GM13977 (cell line): Measurements from ENCODE around the gene SPNS2.

Experiments used
- DNase-seq: peaks from one replicate; pipeline ENCODE4 v3.0.0; 2012; ENCODE audit warnings: low spot score
- CTCF ChIP-seq: IDR thresholded peaks from 2 replicates; pipeline ENCODE4 v1.5.1; 2012; ENCODE audit warnings: mild to moderate bottlenecking, control low read depth; ENCODE audit not compliant: insufficient read depth; ENCODE audit errors: extremely low read depth, missing control alignments
- in situ Hi-C: fragments of 300-500 bp; cut with MboI; formaldehyde crosslinking; loops from one replicate; pipeline ENCODE4 v1.12.0; 2022; ENCODE audit warnings: low sequenced_read_pairs, low pct_unique_long_range_greater_than_20kb, mixed read lengths, inconsistent platforms; ENCODE audit not compliant: unreplicated experiment

SPNS2 gene

GRCh38 chr17:4479982-4480751 is 18.5 kb upstream of the SPNS2 start:
- in situ Hi-C loops, result no loop called here
- no peak for DNase-seq
- no peak for TF ChIP-seq CTCF

- DNase-seq, result peak; percentile 64
- in situ Hi-C loops, result no loop called here
- TF ChIP-seq CTCF, result no peak
Measured at GRCh38 chr17:4480929-4481898, 17.5 kb upstream of the SPNS2 start.

- no peak for DNase-seq
- in situ Hi-C loops, result no loop called here
- no peak for TF ChIP-seq CTCF
Measured at GRCh38 chr17:4482338-4483011, 16.2 kb upstream of the SPNS2 start.

- no peak for DNase-seq
- in situ Hi-C loops, result no loop called here
- no peak for TF ChIP-seq CTCF
Measured at GRCh38 chr17:4483012-4483840, 15.5 kb upstream of the SPNS2 start.

GRCh38 chr17:4485676-4486646 is 12.7 kb upstream of the SPNS2 start:
- TF ChIP-seq CTCF, result no peak

More at GRCh38 chr17:4485676-4486646, 12.7 kb upstream of the SPNS2 start:
- in situ Hi-C loops, result no loop called here
- no peak for DNase-seq
